ENCODE data around the gene CDC42BPA.
"Not testable (repeated sequence)": the region's sequence is repeated elsewhere in the genome, so short reads cannot be mapped to it uniquely, and the experiment has no call there.

CDC42BPA gene

GRCh38 chr1:227069490-227069889 lies 248.8 kb downstream of the CDC42BPA start:
- no peak for DNase-seq (ENCODE audit: low read depth in 2 of 2, low spot score in 1 of 2)

GRCh38 chr1:227068883-227069282 lies 249.4 kb downstream of the CDC42BPA start:
- DNase-seq (ENCODE audit: low read depth in 2 of 2, low spot score in 1 of 2), result no peak

GRCh38 chr1:227066999-227067398 lies 251.3 kb downstream of the CDC42BPA start:
- no peak for DNase-seq (ENCODE audit: low read depth in 2 of 2, low spot score in 1 of 2)

GRCh38 chr1:227065311-227065710 lies 253.0 kb downstream of the CDC42BPA start:
- DNase-seq (ENCODE audit: low read depth in 2 of 2, low spot score in 1 of 2), result no peak

- no peak for DNase-seq (ENCODE audit: low read depth in 2 of 2, low spot score in 1 of 2)
These were observed 256.0 kb downstream of the CDC42BPA start for GRCh38 chr1:227062306-227062705.

GRCh38 chr1:227059076-227059475 lies 259.2 kb downstream of the CDC42BPA start:
- DNase-seq (ENCODE audit: low read depth in 2 of 2, low spot score in 1 of 2), result no peak

- DNase-seq (ENCODE audit: low read depth in 2 of 2, low spot score in 1 of 2), result no peak
These were observed 260.0 kb downstream of the CDC42BPA start for GRCh38 chr1:227058321-227058751.

- DNase-seq (ENCODE audit: low read depth in 2 of 2, low spot score in 1 of 2), result no peak
These were observed 269.0 kb downstream of the CDC42BPA start for GRCh38 chr1:227049253-227049652.

GRCh38 chr1:227043755-227044154 lies 274.5 kb downstream of the CDC42BPA start:
- no peak for DNase-seq (ENCODE audit: low read depth in 2 of 2, low spot score in 1 of 2)

GRCh38 chr1:227042292-227042691 lies 276.0 kb downstream of the CDC42BPA start:
- no peak for DNase-seq (ENCODE audit: low read depth in 2 of 2, low spot score in 1 of 2)

- DNase-seq (ENCODE audit: low read depth in 2 of 2, low spot score in 1 of 2), result no peak
These were observed 279.9 kb downstream of the CDC42BPA start for GRCh38 chr1:227038401-227038800.

- DNase-seq (ENCODE audit: low read depth in 2 of 2, low spot score in 1 of 2), result no peak
These were observed 281.2 kb downstream of the CDC42BPA start for GRCh38 chr1:227037121-227037520.

GRCh38 chr1:227035316-227035715 lies 283.0 kb downstream of the CDC42BPA start:
- DNase-seq (ENCODE audit: low read depth in 2 of 2, low spot score in 1 of 2), result no peak

- no peak for DNase-seq (ENCODE audit: low read depth in 2 of 2, low spot score in 1 of 2)
These were observed 284.4 kb downstream of the CDC42BPA start for GRCh38 chr1:227033880-227034279.

- DNase-seq (ENCODE audit: low read depth in 2 of 2, low spot score in 1 of 2), result no peak
These were observed 285.9 kb downstream of the CDC42BPA start for GRCh38 chr1:227032396-227032795.

- no peak for DNase-seq (ENCODE audit: low read depth in 2 of 2, low spot score in 1 of 2)
These were observed 301.3 kb downstream of the CDC42BPA start for GRCh38 chr1:227016990-227017389.

- no peak for DNase-seq (ENCODE audit: low read depth in 2 of 2, low spot score in 1 of 2)
These were observed 307.6 kb downstream of the CDC42BPA start for GRCh38 chr1:227010645-227011044.

- DNase-seq (ENCODE audit: low read depth in 2 of 2, low spot score in 1 of 2), result no peak
These were observed 308.4 kb downstream of the CDC42BPA start for GRCh38 chr1:227009937-227010336.

GRCh38 chr1:227006226-227006796 lies 312.0 kb downstream of the CDC42BPA start:
- DNase-seq (ENCODE audit: low read depth in 2 of 2, low spot score in 1 of 2), result no peak

- no peak for DNase-seq (ENCODE audit: low read depth in 2 of 2, low spot score in 1 of 2)
These were observed 313.5 kb downstream of the CDC42BPA start for GRCh38 chr1:227004796-227005195.

- no peak for DNase-seq (ENCODE audit: low read depth in 2 of 2, low spot score in 1 of 2)
These were observed 315.1 kb downstream of the CDC42BPA start for GRCh38 chr1:227003165-227003564.

- DNase-seq (ENCODE audit: low read depth in 2 of 2, low spot score in 1 of 2), result no peak
These were observed 315.7 kb downstream of the CDC42BPA start for GRCh38 chr1:227002531-227003049.

GRCh38 chr1:226999579-226999978 lies 318.7 kb downstream of the CDC42BPA start:
- not testable (repeated sequence) for DNase-seq (ENCODE audit: low read depth in 2 of 2, low spot score in 1 of 2)

Measured in stimulated activated CD8-positive, alpha-beta memory T cell treated with anti-CD3 and anti-CD28 coated beads, Interleukin-4, amount 100 ng/mL, for 4 hours (primary cell).